ENCODE results near the gene TLCD5.

TLCD5 gene

GRCh38 chr11:120306519-120307242 is 18.4 kb upstream of the TLCD5 start:
- in situ Hi-C loops (cut with MboI; ENCODE audit: low sequenced_read_pairs) = no loop called here

GRCh38 chr11:120307476-120307875 is 17.6 kb upstream of the TLCD5 start:
- in situ Hi-C loops (cut with MboI; ENCODE audit: low sequenced_read_pairs) = no loop called here

DNA sequence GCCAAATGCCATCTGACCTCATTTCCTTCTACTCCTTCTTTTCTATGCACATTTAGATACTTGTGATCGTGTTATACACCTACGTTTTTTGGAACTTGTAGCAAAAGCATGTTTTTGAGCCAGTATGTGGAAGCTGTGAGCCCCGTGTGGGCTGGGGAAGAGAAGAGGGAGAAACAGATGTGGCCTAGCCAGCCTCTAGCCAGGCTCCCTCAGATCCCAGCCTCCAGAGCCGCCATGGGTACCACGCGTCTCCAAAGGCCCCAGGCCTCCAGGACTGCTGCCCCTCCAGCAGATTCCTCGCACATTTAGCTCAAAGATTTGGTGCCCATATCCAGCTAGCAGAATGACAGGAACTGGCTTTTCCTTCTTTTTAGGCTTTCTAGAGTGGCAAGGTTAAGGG is 17.0 kb upstream of the TLCD5 start:
- in situ Hi-C loops (cut with MboI; ENCODE audit: low sequenced_read_pairs) = no loop called here

GRCh38 chr11:120310870-120311269 is 14.2 kb upstream of the TLCD5 start:
- in situ Hi-C loops (cut with MboI; ENCODE audit: low sequenced_read_pairs) = no loop called here

DNA sequence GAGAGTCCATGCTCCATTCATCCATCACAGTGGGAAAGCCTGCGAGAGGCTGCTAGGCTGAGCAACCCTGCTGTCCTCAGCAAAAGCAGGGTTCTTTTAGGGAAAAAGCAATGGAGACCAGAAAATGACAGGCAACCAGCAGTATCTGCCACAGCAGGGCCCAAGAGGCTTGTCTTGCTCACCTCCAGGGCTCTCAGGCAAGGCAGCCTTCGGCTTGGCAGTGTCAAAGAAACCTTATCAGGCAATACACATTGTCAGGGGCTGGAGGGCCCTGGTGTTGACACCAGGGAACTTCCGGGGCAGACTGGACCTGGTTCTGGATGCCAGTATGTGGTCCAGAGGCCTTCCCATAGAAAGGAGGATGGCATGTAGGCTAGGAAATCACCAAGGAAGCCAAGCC is 10.2 kb upstream of the TLCD5 start:
- in situ Hi-C loops (cut with MboI; ENCODE audit: low sequenced_read_pairs) = no loop called here

GRCh38 chr11:120316880-120317688 is 8.0 kb upstream of the TLCD5 start:
- in situ Hi-C loops (cut with MboI; ENCODE audit: low sequenced_read_pairs) = no loop called here

GRCh38 chr11:120317689-120318480 is 7.2 kb upstream of the TLCD5 start:
- in situ Hi-C loops (cut with MboI; ENCODE audit: low sequenced_read_pairs) = no loop called here

GRCh38 chr11:120318906-120319305 is 6.2 kb upstream of the TLCD5 start:
- in situ Hi-C loops (cut with MboI; ENCODE audit: low sequenced_read_pairs) = no loop called here

- in situ Hi-C loops (cut with MboI; ENCODE audit: low sequenced_read_pairs) = no loop called here
These were observed 1.1 kb downstream of the TLCD5 start for GRCh38 chr11:120326228-120326627.

GRCh38 chr11:120326845-120327281 is 1.8 kb downstream of the TLCD5 start:
- in situ Hi-C loops (cut with MboI; ENCODE audit: low sequenced_read_pairs) = no loop called here

DNA sequence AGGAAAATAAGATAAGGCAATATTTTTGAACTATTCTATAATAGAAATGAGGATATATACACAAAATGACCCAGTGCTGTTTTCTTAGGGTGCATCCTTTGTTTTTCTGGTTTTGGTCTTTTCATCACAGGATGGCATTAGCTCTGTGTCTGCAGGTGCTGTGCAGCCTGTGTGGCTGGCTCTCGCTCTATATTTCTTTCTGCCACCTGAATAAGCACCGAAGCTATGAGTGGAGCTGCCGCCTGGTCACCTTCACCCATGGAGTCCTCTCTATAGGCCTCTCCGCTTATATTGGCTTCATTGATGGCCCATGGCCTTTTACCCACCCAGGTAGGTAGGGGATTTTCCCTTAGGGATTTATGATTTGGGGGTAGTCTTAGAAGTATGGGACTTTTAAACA is 2.2 kb downstream of the TLCD5 start:
- in situ Hi-C loops (cut with MboI; ENCODE audit: low sequenced_read_pairs) = no loop called here

DNA sequence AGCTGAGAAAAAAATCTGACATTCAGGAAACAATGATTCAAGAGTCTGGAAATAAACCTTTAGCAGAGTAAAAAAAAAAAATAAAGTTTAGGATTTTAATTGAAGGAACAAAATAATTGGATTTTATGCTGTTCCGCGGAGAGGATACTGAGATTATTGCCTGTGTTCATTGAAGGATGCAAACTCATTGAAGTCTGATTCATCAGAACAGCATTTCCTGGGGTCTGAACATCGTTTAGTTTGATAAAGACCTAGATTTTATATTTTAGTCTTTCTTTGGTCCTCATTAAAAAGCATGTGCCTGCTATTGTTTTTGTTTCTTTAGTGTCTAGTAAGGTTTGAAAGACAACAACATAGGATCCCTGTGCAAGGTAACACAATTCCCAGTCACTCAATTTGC is 4.5 kb downstream of the TLCD5 start:
- in situ Hi-C loops (cut with MboI; ENCODE audit: low sequenced_read_pairs) = no loop called here

GRCh38 chr11:120330045-120330444 is 4.9 kb downstream of the TLCD5 start:
- in situ Hi-C loops (cut with MboI; ENCODE audit: low sequenced_read_pairs) = no loop called here

GRCh38 chr11:120331301-120331996 is 6.3 kb downstream of the TLCD5 start:
- in situ Hi-C loops (cut with MboI; ENCODE audit: low sequenced_read_pairs) = no loop called here

GRCh38 chr11:120332822-120333716 is 8.0 kb downstream of the TLCD5 start:
- in situ Hi-C loops (cut with MboI; ENCODE audit: low sequenced_read_pairs) = no loop called here

- in situ Hi-C loops (cut with MboI; ENCODE audit: low sequenced_read_pairs) = no loop called here
These were observed 8.7 kb downstream of the TLCD5 start for GRCh38 chr11:120333801-120334200.

GRCh38 chr11:120334332-120334731 is 9.2 kb downstream of the TLCD5 start:
- in situ Hi-C loops (cut with MboI; ENCODE audit: low sequenced_read_pairs) = no loop called here

DNA sequence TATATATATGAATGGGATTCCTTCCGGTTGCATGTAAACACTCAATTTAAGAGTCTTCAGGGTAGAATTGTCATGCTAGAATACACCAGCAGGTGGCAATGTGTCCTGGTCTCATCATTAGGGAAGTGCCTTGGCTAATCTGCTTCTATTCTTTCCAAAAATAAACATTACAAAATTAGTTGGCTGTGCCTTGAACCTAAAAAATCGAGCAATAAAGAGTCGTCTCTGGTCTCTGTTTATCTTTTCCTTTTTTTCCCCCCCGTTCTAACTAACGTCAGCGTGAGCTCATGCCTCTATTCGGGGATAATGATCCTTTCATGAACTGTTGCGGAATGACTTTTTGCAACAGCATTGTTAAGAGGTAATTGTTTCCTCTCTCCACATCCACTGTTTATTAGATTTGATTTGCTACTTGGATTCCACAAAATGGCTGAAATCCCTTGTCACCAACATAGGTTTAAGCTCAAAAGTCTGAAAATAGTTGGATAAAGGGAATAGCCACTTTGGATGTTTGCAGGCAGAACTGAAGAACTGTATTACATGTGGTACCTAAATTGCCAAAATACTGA is 9.9 kb downstream of the TLCD5 start:
- in situ Hi-C loops (cut with MboI; ENCODE audit: low sequenced_read_pairs) = no loop called here

DNA sequence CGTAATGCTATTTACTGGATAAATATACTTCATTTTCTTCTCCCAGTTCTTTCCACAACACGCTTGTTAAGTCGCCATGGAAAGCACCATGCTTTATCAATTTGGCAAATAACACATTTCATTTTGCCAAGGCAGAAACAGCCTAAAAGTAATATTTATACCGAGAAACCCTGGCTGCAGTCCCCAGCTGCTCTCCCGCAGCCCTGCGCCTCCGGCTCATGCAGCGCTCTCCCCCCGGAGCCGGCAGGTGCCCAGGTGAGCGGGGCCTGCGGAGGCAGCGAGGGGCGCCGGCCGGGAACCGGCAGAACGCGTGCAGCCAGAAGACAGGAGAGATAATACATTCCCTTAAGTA is 10.4 kb downstream of the TLCD5 start:
- in situ Hi-C loops (cut with MboI; ENCODE audit: low sequenced_read_pairs) = no loop called here
